Esophagus muscularis mucosa (tissue), 4 donors: ENCODE measurements around the gene ASB1.

Source experiments
- EP300 ChIP-seq: sonication (generic); formaldehyde crosslinking; IDR thresholded peaks from one replicate; pipeline ENCODE4 v1.6.1; 2017; ENCODE audit warnings: antibody characterized with exemption
- POLR2AphosphoS5 ChIP-seq, 2 donors: sonication (generic); formaldehyde crosslinking; IDR thresholded peaks; one replicate each; pipeline ENCODE4 v1.6.1; 2017; ENCODE audit warnings: antibody characterized with exemption in 2 of 2
- TF ChIP-seq, protein P1 (sequence below), 3 experiments: fragments of 200-600 bp in 2 of 3; fragments of 450-650 bp in 1 of 3; sonication (generic) in 2 of 3; IDR thresholded peaks; one replicate each; pipeline ENCODE4 v1.5.1; 2017 to 2019; ENCODE audit warnings: antibody characterized with exemption in 3 of 3, mild to moderate bottlenecking in 2 of 3, moderate library complexity in 1 of 3

DNA sequence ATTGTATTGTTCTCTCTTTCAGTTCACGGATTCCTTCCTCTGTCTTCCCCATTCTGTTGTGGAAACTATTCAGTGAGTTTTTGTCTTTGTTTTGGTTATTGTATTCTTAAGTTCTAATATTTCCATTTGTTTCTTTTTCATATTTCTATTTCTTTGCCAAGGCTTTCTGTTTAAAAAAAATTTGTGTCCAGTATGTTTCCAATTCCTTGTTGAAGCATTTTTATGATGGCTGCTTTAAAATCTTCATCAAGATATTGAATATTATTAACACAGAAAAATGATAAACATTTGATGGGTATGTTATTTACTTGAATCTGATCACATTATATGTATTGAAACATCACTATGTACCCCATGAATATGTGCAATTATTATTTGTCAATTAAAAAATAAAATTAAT lies 42.4 kb downstream of the ASB1 start:
- TF ChIP-seq, protein P1, sequence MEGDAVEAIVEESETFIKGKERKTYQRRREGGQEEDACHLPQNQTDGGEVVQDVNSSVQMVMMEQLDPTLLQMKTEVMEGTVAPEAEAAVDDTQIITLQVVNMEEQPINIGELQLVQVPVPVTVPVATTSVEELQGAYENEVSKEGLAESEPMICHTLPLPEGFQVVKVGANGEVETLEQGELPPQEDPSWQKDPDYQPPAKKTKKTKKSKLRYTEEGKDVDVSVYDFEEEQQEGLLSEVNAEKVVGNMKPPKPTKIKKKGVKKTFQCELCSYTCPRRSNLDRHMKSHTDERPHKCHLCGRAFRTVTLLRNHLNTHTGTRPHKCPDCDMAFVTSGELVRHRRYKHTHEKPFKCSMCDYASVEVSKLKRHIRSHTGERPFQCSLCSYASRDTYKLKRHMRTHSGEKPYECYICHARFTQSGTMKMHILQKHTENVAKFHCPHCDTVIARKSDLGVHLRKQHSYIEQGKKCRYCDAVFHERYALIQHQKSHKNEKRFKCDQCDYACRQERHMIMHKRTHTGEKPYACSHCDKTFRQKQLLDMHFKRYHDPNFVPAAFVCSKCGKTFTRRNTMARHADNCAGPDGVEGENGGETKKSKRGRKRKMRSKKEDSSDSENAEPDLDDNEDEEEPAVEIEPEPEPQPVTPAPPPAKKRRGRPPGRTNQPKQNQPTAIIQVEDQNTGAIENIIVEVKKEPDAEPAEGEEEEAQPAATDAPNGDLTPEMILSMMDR (IDR thresholded peaks at IDR 0.05) = no peak
- TF ChIP-seq EP300 (no peak), POLR2AphosphoS5 (IDR thresholded peaks at IDR 0.05) (no peak)
